Mammary epithelial cell (primary cell): ENCODE data around the gene PFKL.

Experiments
- EZH2 ChIP-seq: IDR thresholded peaks from 2 replicates; pipeline ENCODE4 v1.6.1; 2012; ENCODE audit warnings: low read length, inconsistent platforms, borderline replicate concordance
- TF ChIP-seq, protein P1 (sequence below), 2 donors: IDR thresholded peaks in 1 of 2; conservative IDR thresholded peaks in 1 of 2; 2 replicates each; pipeline ENCODE4 v1.5.1; 2011 to 2012; ENCODE audit warnings: inconsistent platforms in 2 of 2, low read length in 2 of 2, mild to moderate bottlenecking in 2 of 2, control low read depth in 1 of 2, low read depth in 1 of 2; ENCODE audit not compliant: insufficient read depth in 1 of 2; ENCODE audit errors: extremely low read depth in 1 of 2

DNA sequence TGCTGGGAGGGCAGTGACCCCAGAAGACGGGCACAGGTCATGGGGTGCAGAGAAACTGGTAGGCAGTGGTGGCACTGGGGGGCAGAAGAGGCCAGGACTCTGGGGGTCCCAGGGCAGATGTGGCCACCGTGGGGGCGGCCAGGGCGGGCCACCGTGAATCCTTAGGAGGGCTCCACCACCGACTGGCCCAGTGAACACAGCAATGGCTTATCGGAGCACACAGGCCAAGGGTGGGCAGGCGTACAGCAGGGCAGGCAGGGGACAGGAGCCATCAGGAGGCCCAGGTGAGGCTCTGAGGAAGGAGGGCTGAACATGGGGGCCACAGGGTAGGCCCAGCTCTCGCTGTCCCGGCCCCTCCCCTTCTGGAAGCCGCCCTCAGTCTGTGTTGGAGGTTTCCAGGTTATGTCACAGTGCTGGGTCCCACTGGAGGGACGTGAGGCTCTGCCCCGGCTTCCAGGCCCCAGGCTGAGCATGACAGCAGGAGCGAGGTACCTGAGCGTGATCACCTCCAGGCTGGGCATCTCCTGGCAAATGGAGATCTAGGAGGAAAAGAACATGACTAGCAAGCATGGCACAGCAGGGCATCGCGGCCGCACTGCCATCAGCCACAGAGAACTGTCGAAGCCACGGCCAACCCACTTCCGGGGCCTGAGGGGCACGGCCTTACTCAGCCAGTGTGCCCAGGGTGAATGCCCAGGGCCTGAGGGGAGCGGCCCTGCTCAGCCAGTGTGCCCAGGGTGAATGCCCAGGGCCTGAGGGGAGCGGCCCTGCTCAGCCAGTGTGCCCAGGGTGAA lies 35.6 kb downstream of the PFKL start:
- TF ChIP-seq, protein P1, sequence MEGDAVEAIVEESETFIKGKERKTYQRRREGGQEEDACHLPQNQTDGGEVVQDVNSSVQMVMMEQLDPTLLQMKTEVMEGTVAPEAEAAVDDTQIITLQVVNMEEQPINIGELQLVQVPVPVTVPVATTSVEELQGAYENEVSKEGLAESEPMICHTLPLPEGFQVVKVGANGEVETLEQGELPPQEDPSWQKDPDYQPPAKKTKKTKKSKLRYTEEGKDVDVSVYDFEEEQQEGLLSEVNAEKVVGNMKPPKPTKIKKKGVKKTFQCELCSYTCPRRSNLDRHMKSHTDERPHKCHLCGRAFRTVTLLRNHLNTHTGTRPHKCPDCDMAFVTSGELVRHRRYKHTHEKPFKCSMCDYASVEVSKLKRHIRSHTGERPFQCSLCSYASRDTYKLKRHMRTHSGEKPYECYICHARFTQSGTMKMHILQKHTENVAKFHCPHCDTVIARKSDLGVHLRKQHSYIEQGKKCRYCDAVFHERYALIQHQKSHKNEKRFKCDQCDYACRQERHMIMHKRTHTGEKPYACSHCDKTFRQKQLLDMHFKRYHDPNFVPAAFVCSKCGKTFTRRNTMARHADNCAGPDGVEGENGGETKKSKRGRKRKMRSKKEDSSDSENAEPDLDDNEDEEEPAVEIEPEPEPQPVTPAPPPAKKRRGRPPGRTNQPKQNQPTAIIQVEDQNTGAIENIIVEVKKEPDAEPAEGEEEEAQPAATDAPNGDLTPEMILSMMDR (conservative IDR thresholded peaks at IDR 0.05 in 1 of 2, IDR thresholded peaks at IDR 0.05 in 1 of 2; ENCODE audit: extremely low read depth in 1 of 2, insufficient read depth in 1 of 2, low read depth in 1 of 2, low read length in 2 of 2), result no peak
- no peak for TF ChIP-seq EZH2
